ENCODE results near the gene CEBPZOS. TPM values are rescaled to one million over a fixed set of nuclear protein-coding genes. Genes with fewer than 3 reads are reported as not detected.

CEBPZOS gene
- total and polyA plus RNA-seq, 9 of the 15 experiments (the other 6 are each of a cell fraction or from before 2014, with no cell fraction given), result 21.7 to 64.8 (median 46.7) TPM

DNA sequence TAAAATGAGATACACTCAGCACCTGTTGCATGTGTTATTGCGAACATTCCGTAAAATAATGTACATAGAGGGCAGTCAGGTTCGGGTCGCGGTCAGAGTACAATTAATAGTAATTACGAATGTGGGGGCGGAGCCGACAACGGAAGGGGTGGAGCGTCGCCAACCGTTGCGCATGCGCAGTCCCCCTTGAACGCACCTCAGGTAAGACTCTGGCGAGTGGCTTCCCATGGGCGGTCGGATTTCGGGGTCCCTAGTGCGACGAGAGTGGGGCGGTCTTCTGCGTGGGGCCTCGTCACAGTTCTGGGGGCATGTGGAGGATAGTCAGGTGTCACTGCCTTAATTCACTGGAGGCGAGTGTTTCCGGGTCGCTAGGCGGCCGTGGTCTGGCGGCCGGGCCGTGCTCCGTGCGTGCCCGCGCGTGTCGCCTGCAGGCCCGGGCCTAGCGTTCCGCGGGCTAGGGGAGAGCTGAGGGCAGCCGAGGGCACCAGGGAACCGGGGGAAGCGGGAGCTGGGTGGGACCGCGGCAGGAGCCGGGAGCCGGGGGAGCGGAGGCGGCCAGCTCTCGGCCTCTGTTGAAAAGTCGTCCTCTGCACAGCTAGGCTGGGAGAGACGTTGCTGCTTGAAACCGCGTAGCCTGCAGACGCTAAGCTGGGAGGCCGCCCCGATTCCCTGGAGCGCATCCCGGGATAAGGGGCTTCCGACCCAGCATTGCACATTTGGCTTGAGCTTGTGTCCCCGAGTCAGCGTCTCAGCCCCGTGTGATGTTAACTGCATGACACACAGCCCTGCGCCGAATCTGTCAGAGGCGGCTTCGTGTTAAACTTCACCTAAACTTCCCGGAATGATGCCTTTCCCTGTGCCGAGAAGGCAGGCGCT lies at the start of gene CEBPZOS (continued):
- TF ChIP-seq, protein P1, sequence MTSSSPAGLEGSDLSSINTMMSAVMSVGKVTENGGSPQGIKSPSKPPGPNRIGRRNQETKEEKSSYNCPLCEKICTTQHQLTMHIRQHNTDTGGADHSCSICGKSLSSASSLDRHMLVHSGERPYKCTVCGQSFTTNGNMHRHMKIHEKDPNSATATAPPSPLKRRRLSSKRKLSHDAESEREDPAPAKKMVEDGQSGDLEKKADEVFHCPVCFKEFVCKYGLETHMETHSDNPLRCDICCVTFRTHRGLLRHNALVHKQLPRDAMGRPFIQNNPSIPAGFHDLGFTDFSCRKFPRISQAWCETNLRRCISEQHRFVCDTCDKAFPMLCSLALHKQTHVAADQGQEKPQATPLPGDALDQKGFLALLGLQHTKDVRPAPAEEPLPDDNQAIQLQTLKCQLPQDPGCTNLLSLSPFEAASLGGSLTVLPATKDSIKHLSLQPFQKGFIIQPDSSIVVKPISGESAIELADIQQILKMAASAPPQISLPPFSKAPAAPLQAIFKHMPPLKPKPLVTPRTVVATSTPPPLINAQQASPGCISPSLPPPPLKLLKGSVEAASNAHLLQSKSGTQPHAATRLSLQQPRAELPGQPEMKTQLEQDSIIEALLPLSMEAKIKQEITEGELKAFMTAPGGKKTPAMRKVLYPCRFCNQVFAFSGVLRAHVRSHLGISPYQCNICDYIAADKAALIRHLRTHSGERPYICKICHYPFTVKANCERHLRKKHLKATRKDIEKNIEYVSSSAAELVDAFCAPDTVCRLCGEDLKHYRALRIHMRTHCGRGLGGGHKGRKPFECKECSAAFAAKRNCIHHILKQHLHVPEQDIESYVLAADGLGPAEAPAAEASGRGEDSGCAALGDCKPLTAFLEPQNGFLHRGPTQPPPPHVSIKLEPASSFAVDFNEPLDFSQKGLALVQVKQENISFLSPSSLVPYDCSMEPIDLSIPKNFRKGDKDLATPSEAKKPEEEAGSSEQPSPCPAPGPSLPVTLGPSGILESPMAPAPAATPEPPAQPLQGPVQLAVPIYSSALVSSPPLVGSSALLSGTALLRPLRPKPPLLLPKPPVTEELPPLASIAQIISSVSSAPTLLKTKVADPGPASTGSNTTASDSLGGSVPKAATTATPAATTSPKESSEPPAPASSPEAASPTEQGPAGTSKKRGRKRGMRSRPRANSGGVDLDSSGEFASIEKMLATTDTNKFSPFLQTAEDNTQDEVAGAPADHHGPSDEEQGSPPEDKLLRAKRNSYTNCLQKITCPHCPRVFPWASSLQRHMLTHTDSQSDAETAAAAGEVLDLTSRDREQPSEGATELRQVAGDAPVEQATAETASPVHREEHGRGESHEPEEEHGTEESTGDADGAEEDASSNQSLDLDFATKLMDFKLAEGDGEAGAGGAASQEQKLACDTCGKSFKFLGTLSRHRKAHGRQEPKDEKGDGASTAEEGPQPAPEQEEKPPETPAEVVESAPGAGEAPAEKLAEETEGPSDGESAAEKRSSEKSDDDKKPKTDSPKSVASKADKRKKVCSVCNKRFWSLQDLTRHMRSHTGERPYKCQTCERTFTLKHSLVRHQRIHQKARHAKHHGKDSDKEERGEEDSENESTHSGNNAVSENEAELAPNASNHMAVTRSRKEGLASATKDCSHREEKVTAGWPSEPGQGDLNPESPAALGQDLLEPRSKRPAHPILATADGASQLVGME (CRISPR knock-in tag; IDR thresholded peaks at IDR 0.05), result no peak
- TF ChIP-seq, protein P2, sequence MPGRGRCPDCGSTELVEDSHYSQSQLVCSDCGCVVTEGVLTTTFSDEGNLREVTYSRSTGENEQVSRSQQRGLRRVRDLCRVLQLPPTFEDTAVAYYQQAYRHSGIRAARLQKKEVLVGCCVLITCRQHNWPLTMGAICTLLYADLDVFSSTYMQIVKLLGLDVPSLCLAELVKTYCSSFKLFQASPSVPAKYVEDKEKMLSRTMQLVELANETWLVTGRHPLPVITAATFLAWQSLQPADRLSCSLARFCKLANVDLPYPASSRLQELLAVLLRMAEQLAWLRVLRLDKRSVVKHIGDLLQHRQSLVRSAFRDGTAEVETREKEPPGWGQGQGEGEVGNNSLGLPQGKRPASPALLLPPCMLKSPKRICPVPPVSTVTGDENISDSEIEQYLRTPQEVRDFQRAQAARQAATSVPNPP (IDR thresholded peaks at IDR 0.05; ENCODE audit: borderline replicate concordance, insufficient read depth, insufficient read length), result no peak
- TF ChIP-seq HMG20A (CRISPR knock-in tag; conservative IDR thresholded peaks at IDR 0.05), result no peak
- TF ChIP-seq NR4A1 (CRISPR knock-in tag; IDR thresholded peaks at IDR 0.05), result 0 out of 2 replicates have a peak, but pooled peaks have one; percentile 60
- no peak; the same call in 1 of the 2 replicates for TF ChIP-seq NR4A1 (tag; IDR thresholded peaks at IDR 0.05)
- peak; percentile 66; the same call in 1 of the 2 replicates for TF ChIP-seq ZSCAN32 (CRISPR knock-in tag; IDR thresholded peaks at IDR 0.05)
- no peak for TF ChIP-seq RBM34 (IDR thresholded peaks at IDR 0.05; ENCODE audit: borderline replicate concordance, insufficient read depth, low read length)
- TF ChIP-seq GABPA (tag; conservative IDR thresholded peaks at IDR 0.05; ENCODE audit: low read depth), result peak; percentile 93
- TF ChIP-seq DDX20 (tag; IDR thresholded peaks at IDR 0.05; ENCODE audit: low read depth), result no peak
- peak; percentile 78; the same call in 1 of the 2 replicates for TF ChIP-seq FOXM1 (IDR thresholded peaks at IDR 0.05; ENCODE audit: low read depth)
- peak; percentile 50; the same call in 1 of the 2 replicates for TF ChIP-seq FOXM1 (CRISPR knock-in tag; IDR thresholded peaks at IDR 0.05; ENCODE audit: low read depth)
- TF ChIP-seq, protein P3, sequence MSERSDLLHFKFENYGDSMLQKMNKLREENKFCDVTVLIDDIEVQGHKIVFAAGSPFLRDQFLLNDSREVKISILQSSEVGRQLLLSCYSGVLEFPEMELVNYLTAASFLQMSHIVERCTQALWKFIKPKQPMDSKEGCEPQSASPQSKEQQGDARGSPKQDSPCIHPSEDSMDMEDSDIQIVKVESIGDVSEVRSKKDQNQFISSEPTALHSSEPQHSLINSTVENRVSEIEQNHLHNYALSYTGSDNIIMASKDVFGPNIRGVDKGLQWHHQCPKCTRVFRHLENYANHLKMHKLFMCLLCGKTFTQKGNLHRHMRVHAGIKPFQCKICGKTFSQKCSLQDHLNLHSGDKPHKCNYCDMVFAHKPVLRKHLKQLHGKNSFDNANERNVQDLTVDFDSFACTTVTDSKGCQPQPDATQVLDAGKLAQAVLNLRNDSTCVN (CRISPR knock-in tag; IDR thresholded peaks at IDR 0.05), result no peak
- TF ChIP-seq CHCHD3 (CRISPR knock-in tag; IDR thresholded peaks at IDR 0.05), result no peak
- TF ChIP-seq, protein P4, sequence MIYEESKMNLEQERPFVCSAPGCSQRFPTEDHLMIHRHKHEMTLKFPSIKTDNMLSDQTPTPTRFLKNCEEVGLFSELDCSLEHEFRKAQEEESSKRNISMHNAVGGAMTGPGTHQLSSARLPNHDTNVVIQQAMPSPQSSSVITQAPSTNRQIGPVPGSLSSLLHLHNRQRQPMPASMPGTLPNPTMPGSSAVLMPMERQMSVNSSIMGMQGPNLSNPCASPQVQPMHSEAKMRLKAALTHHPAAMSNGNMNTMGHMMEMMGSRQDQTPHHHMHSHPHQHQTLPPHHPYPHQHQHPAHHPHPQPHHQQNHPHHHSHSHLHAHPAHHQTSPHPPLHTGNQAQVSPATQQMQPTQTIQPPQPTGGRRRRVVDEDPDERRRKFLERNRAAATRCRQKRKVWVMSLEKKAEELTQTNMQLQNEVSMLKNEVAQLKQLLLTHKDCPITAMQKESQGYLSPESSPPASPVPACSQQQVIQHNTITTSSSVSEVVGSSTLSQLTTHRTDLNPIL (CRISPR knock-in tag; IDR thresholded peaks at IDR 0.05), result no peak
- TF ChIP-seq SAFB (IDR thresholded peaks at IDR 0.05; ENCODE audit: borderline replicate concordance, low read depth, low read length), result 0 out of 2 replicates have a peak, but pooled peaks have one; percentile 49
- TF ChIP-seq ARNT (IDR thresholded peaks at IDR 0.05), result no peak
- TF ChIP-seq ZNF431 (CRISPR knock-in tag; IDR thresholded peaks at IDR 0.05), result no peak; the same call in 1 of the 2 replicates
